GM23338 (cell line): ENCODE results near the gene DRD2. TPM values are rescaled to one million over a fixed set of nuclear protein-coding genes. Genes with fewer than 3 reads are reported as not detected.

ENCODE experiments used
- ATAC-seq: fragments of 200-7000 bp; cut with Tn5 transposase; 3 replicates; pipeline ENCODE4 v1.9.1; 2020
- DNase-seq: peaks from one replicate; pipeline ENCODE4 v3.0.0-alpha.2; 2015; ENCODE audit warnings: low spot score
- H2AFZ ChIP-seq: fragments of 200-600 bp; sonication (generic); 2 replicates; pipeline ENCODE4 v1.8.0; 2016; ENCODE audit warnings: antibody characterized with exemption, mild to moderate bottlenecking, moderate library complexity
- H3F3A ChIP-seq: fragments of 200-600 bp; sonication (generic); replicated peaks from 2 replicates; pipeline ENCODE4 v1.8.0; 2017; ENCODE audit warnings: antibody characterized with exemption, mixed run types, low read depth
- H3K27ac ChIP-seq: fragments of 200-600 bp; sonication (generic); 2 replicates; pipeline ENCODE4 v1.6.1; 2016; ENCODE audit warnings: low read depth
- H3K27me3 ChIP-seq: fragments of 200-600 bp; sonication (generic); 2 replicates; pipeline ENCODE4 v1.8.0; 2016; ENCODE audit warnings: mild to moderate bottlenecking, mixed run types, moderate library complexity; ENCODE audit not compliant: insufficient read depth
- H3K36me3 ChIP-seq: fragments of 200-600 bp; sonication (generic); 2 replicates; pipeline ENCODE4 v1.8.0; 2016; ENCODE audit warnings: mild to moderate bottlenecking; ENCODE audit not compliant: insufficient read depth
- H3K4me1 ChIP-seq: fragments of 200-600 bp; sonication (generic); 2 replicates; pipeline ENCODE4 v1.8.0; 2016; ENCODE audit warnings: mild to moderate bottlenecking, moderate library complexity; ENCODE audit not compliant: insufficient read depth
- H3K4me2 ChIP-seq: fragments of 200-600 bp; sonication (generic); 2 replicates; pipeline ENCODE4 v1.7.1; 2017; ENCODE audit warnings: mixed run types
- H3K4me3 ChIP-seq: fragments of 200-600 bp; sonication (generic); 2 replicates; pipeline ENCODE4 v1.6.1; 2016; ENCODE audit warnings: mixed run types
- H3K79me2 ChIP-seq: fragments of 200-600 bp; sonication (generic); replicated peaks from 2 replicates; pipeline ENCODE4 v1.8.0; 2017; ENCODE audit warnings: mild to moderate bottlenecking; ENCODE audit not compliant: insufficient read depth
- H3K9me2 ChIP-seq: fragments of 200-600 bp; sonication (generic); 2 replicates; pipeline ENCODE4 v1.8.0; 2017; ENCODE audit not compliant: insufficient read depth
- H4K20me1 ChIP-seq: fragments of 200-600 bp; sonication (generic); replicated peaks from 2 replicates; pipeline ENCODE4 v1.8.0; 2017; ENCODE audit warnings: mild to moderate bottlenecking; ENCODE audit not compliant: insufficient read depth
- H3K27ac Mint-ChIP-seq: 2 replicates; pipeline ENCODE4 v1.8.0; 2020; ENCODE audit warnings: inconsistent platforms, mild to moderate bottlenecking, moderate library complexity, mixed read lengths
- H3K27me3 Mint-ChIP-seq: 3 replicates; pipeline ENCODE4 v1.8.0; 2022; ENCODE audit warnings: low read depth, mild to moderate bottlenecking, moderate library complexity, mixed read lengths, inconsistent platforms; ENCODE audit not compliant: insufficient read depth, poor library complexity
- H3K36me3 Mint-ChIP-seq: 3 replicates; pipeline ENCODE4 v1.8.0; 2021; ENCODE audit warnings: low read depth, mild to moderate bottlenecking, inconsistent platforms, moderate library complexity, mixed read lengths
- H3K4me1 Mint-ChIP-seq: 3 replicates; pipeline ENCODE4 v1.8.0; 2020; ENCODE audit warnings: mild to moderate bottlenecking, inconsistent platforms, mixed read lengths
- H3K4me3 Mint-ChIP-seq: 3 replicates; pipeline ENCODE4 v1.8.0; 2021; ENCODE audit warnings: moderate library complexity, mild to moderate bottlenecking, inconsistent platforms, mixed read lengths
- H3K9me3 Mint-ChIP-seq: 3 replicates; pipeline ENCODE4 v1.8.0; 2020; ENCODE audit warnings: moderate library complexity, mild to moderate bottlenecking, inconsistent platforms, mixed read lengths
- CREB1 ChIP-seq: fragments of 250-450 bp; sonication (Bioruptor Pico); IDR thresholded peaks from 2 replicates; pipeline ENCODE4 v1.5.0; 2020; ENCODE audit warnings: low read depth, mild to moderate bottlenecking, moderate library complexity
- EZH2phosphoT487 ChIP-seq: fragments of 200-600 bp; sonication (generic); IDR thresholded peaks from one replicate; pipeline ENCODE4 v1.8.1; 2018; ENCODE audit warnings: antibody characterized with exemption; ENCODE audit not compliant: unreplicated experiment
- JUNB ChIP-seq: IDR thresholded peaks from one replicate; pipeline ENCODE4 v1.6.1; 2016; ENCODE audit warnings: antibody characterized with exemption; ENCODE audit not compliant: unreplicated experiment
- POLR2AphosphoS5 ChIP-seq: IDR thresholded peaks from 2 replicates; pipeline ENCODE4 v1.6.1; 2016; ENCODE audit warnings: antibody characterized with exemption, low read depth
- STAT1 ChIP-seq: IDR thresholded peaks from one replicate; pipeline ENCODE4 v1.6.1; 2016; ENCODE audit warnings: antibody characterized with exemption; ENCODE audit not compliant: unreplicated experiment
- ZNF114 ChIP-seq: fragments of 250-450 bp; sonication (Bioruptor Pico); IDR thresholded peaks from 2 replicates; pipeline ENCODE4 v1.5.0; 2020; ENCODE audit warnings: mild to moderate bottlenecking, moderate library complexity
- ZNF331 ChIP-seq: fragments of 250-450 bp; sonication (Bioruptor Pico); IDR thresholded peaks from 2 replicates; pipeline ENCODE4 v1.5.0; 2020; ENCODE audit warnings: low read depth, mild to moderate bottlenecking, moderate library complexity
- polyA plus RNA-seq: library from polyadenylated mRNA; unstranded; fragments of >200 nt; fragmentation: Nextera tagmentation; extraction: Ambion mirVana; gene quantifications from 2 replicates; pipeline ENCODE4 v1.2.1, GENCODE V29; 2016
- total RNA-seq: library from RNA; depleted of rRNA; stranded (reverse); fragments of >200 nt; shearing (Covaris generic); gene quantifications from 2 replicates; pipeline ENCODE4 v1.2.3, GENCODE V29; 2014
- TF ChIP-seq, protein P1 (sequence below): IDR thresholded peaks from one replicate; pipeline ENCODE4 v1.6.1; 2018; ENCODE audit warnings: antibody characterized with exemption; ENCODE audit not compliant: unreplicated experiment
- TF ChIP-seq, protein P2 (sequence below), 2 experiments: fragments of 200-600 bp in 1 of 2; sonication (generic) in 1 of 2; conservative IDR thresholded peaks; 2 replicates each; pipeline versions ENCODE4 v1.5.1 to v1.6.1; 2016 to 2017; ENCODE audit warnings: antibody characterized with exemption in 2 of 2, low read depth in 2 of 2, mild to moderate bottlenecking in 2 of 2, moderate library complexity in 1 of 2
- TF ChIP-seq, protein P3 (sequence below): fragments of 250-450 bp; sonication (Bioruptor Pico); IDR thresholded peaks from 2 replicates; pipeline ENCODE4 v1.5.0; 2020; ENCODE audit warnings: mild to moderate bottlenecking, moderate library complexity
- TF ChIP-seq, protein P4 (sequence below): IDR thresholded peaks from 2 replicates; pipeline ENCODE4 v1.6.1; 2016; ENCODE audit warnings: antibody characterized with exemption

The DRD2 gene
- total and polyA plus RNA-seq, 2 experiments from 2014 or later, result 0.21 to 0.66 TPM

DNA sequence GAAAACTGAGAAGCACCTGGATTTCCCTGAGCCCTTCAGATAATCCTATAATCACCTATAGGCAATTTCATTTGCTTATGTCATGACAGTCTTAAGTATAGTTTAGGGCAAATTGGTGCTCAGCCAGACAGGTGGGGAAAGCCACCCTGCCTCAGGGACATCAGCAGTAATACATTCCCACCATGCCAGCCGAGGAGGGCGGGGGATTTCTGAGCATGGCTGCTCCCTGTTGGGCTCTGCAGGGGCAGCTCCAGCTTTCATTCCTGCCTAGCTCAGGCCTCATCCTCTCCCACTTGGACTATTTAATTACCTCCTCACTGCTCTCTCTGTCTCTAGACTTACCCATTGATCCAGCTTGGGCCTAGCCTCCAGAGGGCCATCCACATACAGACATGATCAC lies 9.0 kb upstream of the DRD2 start (continued):
- TF ChIP-seq, protein P1, sequence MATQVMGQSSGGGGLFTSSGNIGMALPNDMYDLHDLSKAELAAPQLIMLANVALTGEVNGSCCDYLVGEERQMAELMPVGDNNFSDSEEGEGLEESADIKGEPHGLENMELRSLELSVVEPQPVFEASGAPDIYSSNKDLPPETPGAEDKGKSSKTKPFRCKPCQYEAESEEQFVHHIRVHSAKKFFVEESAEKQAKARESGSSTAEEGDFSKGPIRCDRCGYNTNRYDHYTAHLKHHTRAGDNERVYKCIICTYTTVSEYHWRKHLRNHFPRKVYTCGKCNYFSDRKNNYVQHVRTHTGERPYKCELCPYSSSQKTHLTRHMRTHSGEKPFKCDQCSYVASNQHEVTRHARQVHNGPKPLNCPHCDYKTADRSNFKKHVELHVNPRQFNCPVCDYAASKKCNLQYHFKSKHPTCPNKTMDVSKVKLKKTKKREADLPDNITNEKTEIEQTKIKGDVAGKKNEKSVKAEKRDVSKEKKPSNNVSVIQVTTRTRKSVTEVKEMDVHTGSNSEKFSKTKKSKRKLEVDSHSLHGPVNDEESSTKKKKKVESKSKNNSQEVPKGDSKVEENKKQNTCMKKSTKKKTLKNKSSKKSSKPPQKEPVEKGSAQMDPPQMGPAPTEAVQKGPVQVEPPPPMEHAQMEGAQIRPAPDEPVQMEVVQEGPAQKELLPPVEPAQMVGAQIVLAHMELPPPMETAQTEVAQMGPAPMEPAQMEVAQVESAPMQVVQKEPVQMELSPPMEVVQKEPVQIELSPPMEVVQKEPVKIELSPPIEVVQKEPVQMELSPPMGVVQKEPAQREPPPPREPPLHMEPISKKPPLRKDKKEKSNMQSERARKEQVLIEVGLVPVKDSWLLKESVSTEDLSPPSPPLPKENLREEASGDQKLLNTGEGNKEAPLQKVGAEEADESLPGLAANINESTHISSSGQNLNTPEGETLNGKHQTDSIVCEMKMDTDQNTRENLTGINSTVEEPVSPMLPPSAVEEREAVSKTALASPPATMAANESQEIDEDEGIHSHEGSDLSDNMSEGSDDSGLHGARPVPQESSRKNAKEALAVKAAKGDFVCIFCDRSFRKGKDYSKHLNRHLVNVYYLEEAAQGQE, result no peak
- TF ChIP-seq JUNB (no peak), ZNF114 (CRISPR knock-in tag) (no peak)

DNA sequence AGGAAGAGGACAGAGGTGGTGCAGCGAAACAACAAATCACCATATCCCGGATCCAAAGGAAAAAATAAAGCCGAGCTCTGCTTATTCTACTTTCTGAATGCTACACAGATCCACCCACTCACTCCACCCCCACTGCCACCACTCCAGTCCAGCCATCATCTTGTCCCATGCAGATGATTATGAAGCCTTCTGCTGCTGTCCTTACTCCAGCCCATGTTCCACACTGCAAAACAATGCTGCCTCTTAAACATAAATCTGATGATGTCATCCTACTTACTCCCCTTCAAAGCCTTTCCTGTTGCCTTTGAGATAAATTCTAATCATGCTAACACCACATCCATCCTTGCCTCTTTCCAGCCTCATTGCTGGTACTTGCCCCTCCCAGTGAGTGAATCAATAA lies 6.5 kb upstream of the DRD2 start:
- H3K4me2 ChIP-seq, result no peak overlapping the region
- H3K27ac ChIP-seq, result no peak overlapping the region
- H3F3A ChIP-seq, result no peaks in the 10 kb centered on the region
- Mint-ChIP-seq H3K4me1 (no peaks in the 10 kb centered on the region; the same call in 2 of the 3 replicates), H3K9me3 (no peaks in the 10 kb centered on the region), H3K27me3 (peaks cover 12% of the 10 kb centered on the region), H3K4me3 (no peak overlapping the region), H3K27ac (no peak overlapping the region), H3K36me3 (no peaks in the 10 kb centered on the region)
- H2AFZ ChIP-seq, result no peak overlapping the region
- DNase-seq (no peak), ATAC-seq (no peak)
- H3K36me3 ChIP-seq, result no peaks in the 10 kb centered on the region
- H3K9me2 ChIP-seq, result no peaks in the 10 kb centered on the region
- no peaks in the 10 kb centered on the region for H4K20me1 ChIP-seq
- H3K4me1 ChIP-seq, result no peaks in the 10 kb centered on the region
- no peaks in the 10 kb centered on the region for H3K79me2 ChIP-seq
- H3K27me3 ChIP-seq, result peaks cover 6% of the 10 kb centered on the region
- H3K4me3 ChIP-seq, result no peak overlapping the region
- TF ChIP-seq, protein P2, sequence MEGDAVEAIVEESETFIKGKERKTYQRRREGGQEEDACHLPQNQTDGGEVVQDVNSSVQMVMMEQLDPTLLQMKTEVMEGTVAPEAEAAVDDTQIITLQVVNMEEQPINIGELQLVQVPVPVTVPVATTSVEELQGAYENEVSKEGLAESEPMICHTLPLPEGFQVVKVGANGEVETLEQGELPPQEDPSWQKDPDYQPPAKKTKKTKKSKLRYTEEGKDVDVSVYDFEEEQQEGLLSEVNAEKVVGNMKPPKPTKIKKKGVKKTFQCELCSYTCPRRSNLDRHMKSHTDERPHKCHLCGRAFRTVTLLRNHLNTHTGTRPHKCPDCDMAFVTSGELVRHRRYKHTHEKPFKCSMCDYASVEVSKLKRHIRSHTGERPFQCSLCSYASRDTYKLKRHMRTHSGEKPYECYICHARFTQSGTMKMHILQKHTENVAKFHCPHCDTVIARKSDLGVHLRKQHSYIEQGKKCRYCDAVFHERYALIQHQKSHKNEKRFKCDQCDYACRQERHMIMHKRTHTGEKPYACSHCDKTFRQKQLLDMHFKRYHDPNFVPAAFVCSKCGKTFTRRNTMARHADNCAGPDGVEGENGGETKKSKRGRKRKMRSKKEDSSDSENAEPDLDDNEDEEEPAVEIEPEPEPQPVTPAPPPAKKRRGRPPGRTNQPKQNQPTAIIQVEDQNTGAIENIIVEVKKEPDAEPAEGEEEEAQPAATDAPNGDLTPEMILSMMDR (conservative IDR thresholded peaks at IDR 0.05; ENCODE audit: low read depth in 2 of 2), result no peak
- TF ChIP-seq EZH2phosphoT487 (no peak), CREB1 (CRISPR knock-in tag) (no peak), POLR2AphosphoS5 (no peak), ZNF114 (CRISPR knock-in tag) (no peak), STAT1 (no peak), JUNB (no peak), ZNF331 (no peak)
- TF ChIP-seq, protein P3, sequence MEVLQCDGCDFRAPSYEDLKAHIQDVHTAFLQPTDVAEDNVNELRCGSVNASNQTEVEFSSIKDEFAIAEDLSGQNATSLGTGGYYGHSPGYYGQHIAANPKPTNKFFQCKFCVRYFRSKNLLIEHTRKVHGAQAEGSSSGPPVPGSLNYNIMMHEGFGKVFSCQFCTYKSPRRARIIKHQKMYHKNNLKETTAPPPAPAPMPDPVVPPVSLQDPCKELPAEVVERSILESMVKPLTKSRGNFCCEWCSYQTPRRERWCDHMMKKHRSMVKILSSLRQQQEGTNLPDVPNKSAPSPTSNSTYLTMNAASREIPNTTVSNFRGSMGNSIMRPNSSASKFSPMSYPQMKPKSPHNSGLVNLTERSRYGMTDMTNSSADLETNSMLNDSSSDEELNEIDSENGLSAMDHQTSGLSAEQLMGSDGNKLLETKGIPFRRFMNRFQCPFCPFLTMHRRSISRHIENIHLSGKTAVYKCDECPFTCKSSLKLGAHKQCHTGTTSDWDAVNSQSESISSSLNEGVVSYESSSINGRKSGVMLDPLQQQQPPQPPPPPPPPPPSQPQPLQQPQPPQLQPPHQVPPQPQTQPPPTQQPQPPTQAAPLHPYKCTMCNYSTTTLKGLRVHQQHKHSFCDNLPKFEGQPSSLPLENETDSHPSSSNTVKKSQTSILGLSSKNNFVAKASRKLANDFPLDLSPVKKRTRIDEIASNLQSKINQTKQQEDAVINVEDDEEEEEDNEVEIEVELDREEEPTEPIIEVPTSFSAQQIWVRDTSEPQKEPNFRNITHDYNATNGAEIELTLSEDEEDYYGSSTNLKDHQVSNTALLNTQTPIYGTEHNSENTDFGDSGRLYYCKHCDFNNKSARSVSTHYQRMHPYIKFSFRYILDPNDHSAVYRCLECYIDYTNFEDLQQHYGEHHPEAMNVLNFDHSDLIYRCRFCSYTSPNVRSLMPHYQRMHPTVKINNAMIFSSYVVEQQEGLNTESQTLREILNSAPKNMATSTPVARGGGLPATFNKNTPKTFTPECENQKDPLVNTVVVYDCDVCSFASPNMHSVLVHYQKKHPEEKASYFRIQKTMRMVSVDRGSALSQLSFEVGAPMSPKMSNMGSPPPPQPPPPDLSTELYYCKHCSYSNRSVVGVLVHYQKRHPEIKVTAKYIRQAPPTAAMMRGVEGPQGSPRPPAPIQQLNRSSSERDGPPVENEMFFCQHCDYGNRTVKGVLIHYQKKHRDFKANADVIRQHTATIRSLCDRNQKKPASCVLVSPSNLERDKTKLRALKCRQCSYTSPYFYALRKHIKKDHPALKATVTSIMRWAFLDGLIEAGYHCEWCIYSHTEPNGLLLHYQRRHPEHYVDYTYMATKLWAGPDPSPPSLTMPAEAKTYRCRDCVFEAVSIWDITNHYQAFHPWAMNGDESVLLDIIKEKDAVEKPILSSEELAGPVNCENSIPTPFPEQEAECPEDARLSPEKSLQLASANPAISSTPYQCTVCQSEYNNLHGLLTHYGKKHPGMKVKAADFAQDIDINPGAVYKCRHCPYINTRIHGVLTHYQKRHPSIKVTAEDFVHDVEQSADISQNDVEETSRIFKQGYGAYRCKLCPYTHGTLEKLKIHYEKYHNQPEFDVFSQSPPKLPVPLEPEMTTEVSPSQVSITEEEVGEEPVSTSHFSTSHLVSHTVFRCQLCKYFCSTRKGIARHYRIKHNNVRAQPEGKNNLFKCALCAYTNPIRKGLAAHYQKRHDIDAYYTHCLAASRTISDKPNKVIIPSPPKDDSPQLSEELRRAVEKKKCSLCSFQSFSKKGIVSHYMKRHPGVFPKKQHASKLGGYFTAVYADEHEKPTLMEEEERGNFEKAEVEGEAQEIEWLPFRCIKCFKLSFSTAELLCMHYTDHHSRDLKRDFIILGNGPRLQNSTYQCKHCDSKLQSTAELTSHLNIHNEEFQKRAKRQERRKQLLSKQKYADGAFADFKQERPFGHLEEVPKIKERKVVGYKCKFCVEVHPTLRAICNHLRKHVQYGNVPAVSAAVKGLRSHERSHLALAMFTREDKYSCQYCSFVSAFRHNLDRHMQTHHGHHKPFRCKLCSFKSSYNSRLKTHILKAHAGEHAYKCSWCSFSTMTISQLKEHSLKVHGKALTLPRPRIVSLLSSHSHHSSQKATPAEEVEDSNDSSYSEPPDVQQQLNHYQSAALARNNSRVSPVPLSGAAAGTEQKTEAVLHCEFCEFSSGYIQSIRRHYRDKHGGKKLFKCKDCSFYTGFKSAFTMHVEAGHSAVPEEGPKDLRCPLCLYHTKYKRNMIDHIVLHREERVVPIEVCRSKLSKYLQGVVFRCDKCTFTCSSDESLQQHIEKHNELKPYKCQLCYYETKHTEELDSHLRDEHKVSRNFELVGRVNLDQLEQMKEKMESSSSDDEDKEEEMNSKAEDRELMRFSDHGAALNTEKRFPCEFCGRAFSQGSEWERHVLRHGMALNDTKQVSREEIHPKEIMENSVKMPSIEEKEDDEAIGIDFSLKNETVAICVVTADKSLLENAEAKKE (CRISPR knock-in tag), result no peak
- TF ChIP-seq, protein P4, sequence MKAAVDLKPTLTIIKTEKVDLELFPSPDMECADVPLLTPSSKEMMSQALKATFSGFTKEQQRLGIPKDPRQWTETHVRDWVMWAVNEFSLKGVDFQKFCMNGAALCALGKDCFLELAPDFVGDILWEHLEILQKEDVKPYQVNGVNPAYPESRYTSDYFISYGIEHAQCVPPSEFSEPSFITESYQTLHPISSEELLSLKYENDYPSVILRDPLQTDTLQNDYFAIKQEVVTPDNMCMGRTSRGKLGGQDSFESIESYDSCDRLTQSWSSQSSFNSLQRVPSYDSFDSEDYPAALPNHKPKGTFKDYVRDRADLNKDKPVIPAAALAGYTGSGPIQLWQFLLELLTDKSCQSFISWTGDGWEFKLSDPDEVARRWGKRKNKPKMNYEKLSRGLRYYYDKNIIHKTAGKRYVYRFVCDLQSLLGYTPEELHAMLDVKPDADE, result no peak
